ENCODE data around the gene SLC12A2.

DNA sequence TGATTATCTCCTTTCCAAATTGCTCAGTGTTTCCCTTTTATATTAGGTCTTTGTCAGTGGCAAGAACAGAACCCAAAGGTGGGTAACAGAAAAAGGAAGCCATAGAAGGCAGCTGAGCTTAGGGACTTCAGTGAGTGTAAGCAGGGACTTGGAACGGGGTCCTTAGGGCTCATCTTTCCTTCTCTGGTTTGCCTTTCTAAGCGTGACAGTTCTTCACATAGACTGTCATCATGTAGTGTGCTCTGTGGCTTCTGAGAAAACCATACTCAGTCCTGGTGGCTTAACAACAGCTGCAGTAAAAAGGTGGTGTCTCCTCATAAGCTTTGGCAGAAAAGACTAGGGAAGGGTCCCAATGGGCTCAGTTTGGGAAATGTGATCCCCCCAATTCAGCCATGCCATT lies 108.8 kb downstream of the SLC12A2 start:
- TF ChIP-seq REST (IDR thresholded peaks at IDR 0.05; ENCODE audit: low read depth, low read length) = no peak
- TF ChIP-seq TAF1 (IDR thresholded peaks at IDR 0.05; ENCODE audit: borderline replicate concordance, low read depth, low read length) = no peak
- TF ChIP-seq CTCF (IDR thresholded peaks at IDR 0.05) = no peak
- no peak for TF ChIP-seq SIN3A (IDR thresholded peaks at IDR 0.05; ENCODE audit: borderline replicate concordance, low read depth, low read length)
- TF ChIP-seq MAX (IDR thresholded peaks at IDR 0.05; ENCODE audit: low read depth) = no peak
- no peak for TF ChIP-seq ZBTB33 (IDR thresholded peaks at IDR 0.05; ENCODE audit: borderline replicate concordance, low read depth)
- no peak for TF ChIP-seq RAD21 (IDR thresholded peaks at IDR 0.05; ENCODE audit: low read length)
- no peak for TF ChIP-seq FOXJ3 (CRISPR knock-in tag; IDR thresholded peaks at IDR 0.05)
- TF ChIP-seq RCOR1 (IDR thresholded peaks at IDR 0.05; ENCODE audit: low read length) = no peak
- no peak for TF ChIP-seq SMC3 (IDR thresholded peaks at IDR 0.05; ENCODE audit: low read depth, low read length)
